GM12878 (cell line): Measurements from ENCODE around the gene PTPRN2. TPM values are rescaled to one million over a fixed set of nuclear protein-coding genes. Genes with fewer than 3 reads are reported as not detected.

Experiments
- BRCA1 ChIP-seq: IDR thresholded peaks from 2 replicates; pipeline ENCODE4 v1.6.1; 2011; ENCODE audit warnings: low read depth, low read length, improper control_type of control experiment
- CEBPB ChIP-seq, 2 experiments: fragments of 150-350 bp in 1 of 2; IDR thresholded peaks; 2 replicates each; pipeline ENCODE4 v1.6.1; 2012 to 2014; ENCODE audit warnings: low read depth in 2 of 2, low read length in 2 of 2, borderline replicate concordance in 1 of 2, inconsistent platforms in 1 of 2
- PAX5 ChIP-seq: IDR thresholded peaks from 2 replicates; pipeline ENCODE4 v1.6.1; 2011; ENCODE audit warnings: low read depth, low read length, borderline replicate concordance
- SUZ12 ChIP-seq: fragments of 200-600 bp; sonication (generic); IDR thresholded peaks from one replicate; pipeline ENCODE4 v1.6.1; 2018; ENCODE audit warnings: antibody characterized with exemption, mild to moderate bottlenecking; ENCODE audit not compliant: unreplicated experiment
- polyA plus RNA-seq, 11 experiments: library from polyadenylated mRNA; depleted of rRNA in 4 of 11; unstranded in 6 of 11; stranded (reverse) in 5 of 11; fragments of >200 nt; fragmentation: Nextera tagmentation in 4 of 11; fragmentation: Illumina TruSeq in 1 of 11; extraction: Ambion mirVana in 4 of 11; extraction: Trizol in 1 of 11; gene quantifications; 1 replicate in 1 of 11; 2 replicates in 10 of 11; pipeline versions ENCODE4 v1.2.1 to v1.2.3, GENCODE V29; 2011 to 2016; ENCODE audit warnings: inconsistent platforms in 2 of 11, missing spikeins in 2 of 11, low read depth in 1 of 11
- total RNA-seq, 4 experiments: library from RNA; depleted of rRNA in 3 of 4; stranded (reverse); fragments of >200 nt in 3 of 4; fragmentation: Illumina TruSeq in 1 of 4; extraction: Trizol in 1 of 4; gene quantifications; 2 replicates each; pipeline versions ENCODE4 v1.2.1 to v1.2.3, GENCODE V29; 2013 to 2021
- TF ChIP-seq, protein P1 (sequence below): IDR thresholded peaks from 2 replicates; pipeline ENCODE4 v1.6.1; 2012; ENCODE audit warnings: improper control_type of control experiment, low read depth, low read length; ENCODE audit not compliant: insufficient replicate concordance
- TF ChIP-seq, protein P2 (sequence below): fragments of 450-650 bp; IDR thresholded peaks from 2 replicates; pipeline ENCODE4 v1.6.1; 2016; ENCODE audit warnings: mild to moderate bottlenecking

Gene PTPRN2
- total and polyA plus RNA-seq, 10 of the 15 experiments (the other 5 are each of a cell fraction or from before 2014, with no cell fraction given): 5.4 TPM; not detected in 9

DNA sequence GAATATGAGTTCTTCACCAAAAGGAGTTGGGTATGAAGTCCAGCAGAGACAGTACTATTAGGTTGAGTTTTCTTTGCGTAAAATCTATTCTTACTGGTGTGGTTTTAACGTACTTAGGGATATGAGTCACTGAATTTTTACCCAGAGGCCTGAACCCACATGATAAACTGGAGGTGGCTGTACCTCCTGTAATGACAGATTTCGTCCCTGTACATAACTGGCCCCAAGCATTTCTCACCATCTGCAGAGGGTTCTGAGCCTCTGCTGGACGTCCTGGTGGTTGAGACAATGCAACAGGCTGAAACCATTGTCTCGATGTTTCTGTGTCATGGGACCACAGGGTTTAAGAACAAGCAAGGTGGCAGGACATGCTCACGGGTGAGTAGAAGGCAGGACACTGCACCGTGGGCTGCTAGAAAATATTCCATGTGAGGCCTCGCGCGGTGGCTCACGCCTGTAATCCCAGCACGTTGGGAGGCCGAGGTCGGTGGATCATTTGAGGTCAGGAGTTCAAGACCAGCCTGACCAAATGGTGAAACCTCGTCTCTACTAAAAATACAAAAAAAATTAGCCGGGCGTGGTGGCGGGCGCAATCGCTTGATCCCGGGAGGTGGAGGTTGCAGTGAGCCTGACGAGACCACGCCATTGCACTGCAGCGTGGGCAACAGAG lies 1017.0 kb downstream of the PTPRN2 start (continued):
- TF ChIP-seq, protein P1, sequence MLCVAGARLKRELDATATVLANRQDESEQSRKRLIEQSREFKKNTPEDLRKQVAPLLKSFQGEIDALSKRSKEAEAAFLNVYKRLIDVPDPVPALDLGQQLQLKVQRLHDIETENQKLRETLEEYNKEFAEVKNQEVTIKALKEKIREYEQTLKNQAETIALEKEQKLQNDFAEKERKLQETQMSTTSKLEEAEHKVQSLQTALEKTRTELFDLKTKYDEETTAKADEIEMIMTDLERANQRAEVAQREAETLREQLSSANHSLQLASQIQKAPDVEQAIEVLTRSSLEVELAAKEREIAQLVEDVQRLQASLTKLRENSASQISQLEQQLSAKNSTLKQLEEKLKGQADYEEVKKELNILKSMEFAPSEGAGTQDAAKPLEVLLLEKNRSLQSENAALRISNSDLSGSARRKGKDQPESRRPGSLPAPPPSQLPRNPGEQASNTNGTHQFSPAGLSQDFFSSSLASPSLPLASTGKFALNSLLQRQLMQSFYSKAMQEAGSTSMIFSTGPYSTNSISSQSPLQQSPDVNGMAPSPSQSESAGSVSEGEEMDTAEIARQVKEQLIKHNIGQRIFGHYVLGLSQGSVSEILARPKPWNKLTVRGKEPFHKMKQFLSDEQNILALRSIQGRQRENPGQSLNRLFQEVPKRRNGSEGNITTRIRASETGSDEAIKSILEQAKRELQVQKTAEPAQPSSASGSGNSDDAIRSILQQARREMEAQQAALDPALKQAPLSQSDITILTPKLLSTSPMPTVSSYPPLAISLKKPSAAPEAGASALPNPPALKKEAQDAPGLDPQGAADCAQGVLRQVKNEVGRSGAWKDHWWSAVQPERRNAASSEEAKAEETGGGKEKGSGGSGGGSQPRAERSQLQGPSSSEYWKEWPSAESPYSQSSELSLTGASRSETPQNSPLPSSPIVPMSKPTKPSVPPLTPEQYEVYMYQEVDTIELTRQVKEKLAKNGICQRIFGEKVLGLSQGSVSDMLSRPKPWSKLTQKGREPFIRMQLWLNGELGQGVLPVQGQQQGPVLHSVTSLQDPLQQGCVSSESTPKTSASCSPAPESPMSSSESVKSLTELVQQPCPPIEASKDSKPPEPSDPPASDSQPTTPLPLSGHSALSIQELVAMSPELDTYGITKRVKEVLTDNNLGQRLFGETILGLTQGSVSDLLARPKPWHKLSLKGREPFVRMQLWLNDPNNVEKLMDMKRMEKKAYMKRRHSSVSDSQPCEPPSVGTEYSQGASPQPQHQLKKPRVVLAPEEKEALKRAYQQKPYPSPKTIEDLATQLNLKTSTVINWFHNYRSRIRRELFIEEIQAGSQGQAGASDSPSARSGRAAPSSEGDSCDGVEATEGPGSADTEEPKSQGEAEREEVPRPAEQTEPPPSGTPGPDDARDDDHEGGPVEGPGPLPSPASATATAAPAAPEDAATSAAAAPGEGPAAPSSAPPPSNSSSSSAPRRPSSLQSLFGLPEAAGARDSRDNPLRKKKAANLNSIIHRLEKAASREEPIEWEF: no peak
- TF ChIP-seq, protein P2, sequence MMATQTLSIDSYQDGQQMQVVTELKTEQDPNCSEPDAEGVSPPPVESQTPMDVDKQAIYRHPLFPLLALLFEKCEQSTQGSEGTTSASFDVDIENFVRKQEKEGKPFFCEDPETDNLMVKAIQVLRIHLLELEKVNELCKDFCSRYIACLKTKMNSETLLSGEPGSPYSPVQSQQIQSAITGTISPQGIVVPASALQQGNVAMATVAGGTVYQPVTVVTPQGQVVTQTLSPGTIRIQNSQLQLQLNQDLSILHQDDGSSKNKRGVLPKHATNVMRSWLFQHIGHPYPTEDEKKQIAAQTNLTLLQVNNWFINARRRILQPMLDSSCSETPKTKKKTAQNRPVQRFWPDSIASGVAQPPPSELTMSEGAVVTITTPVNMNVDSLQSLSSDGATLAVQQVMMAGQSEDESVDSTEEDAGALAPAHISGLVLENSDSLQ: no peak
- TF ChIP-seq PAX5 (no peak), SUZ12 (no peak), CEBPB (IDR thresholded peaks at IDR 0.05; ENCODE audit: borderline replicate concordance in 1 of 2, low read depth in 2 of 2, low read length in 2 of 2) (no peak), BRCA1 (no peak)
